Fibroblast of mammary gland (primary cell): Measurements from ENCODE around the gene TEX26.
A peak's percentile ranks its signal among the peaks of the same experiment; 100 is the strongest.

Experiments used
- DNase-seq: peaks from one replicate; pipeline ENCODE4 v3.0.0-alpha.2; 2010; ENCODE audit warnings: low read depth
- H3K4me3 ChIP-seq: 2 replicates; pipeline ENCODE4 v1.5.1; 2011; ENCODE audit warnings: low read depth, mild to moderate bottlenecking, low read length, moderate library complexity; ENCODE audit not compliant: control insufficient read depth
- TF ChIP-seq, protein P1 (sequence below): conservative IDR thresholded peaks from 2 replicates; pipeline ENCODE4 v1.5.1; 2011; ENCODE audit warnings: low read depth, low read length, inconsistent platforms; ENCODE audit not compliant: control insufficient read depth, insufficient read depth

TEX26 gene

DNA sequence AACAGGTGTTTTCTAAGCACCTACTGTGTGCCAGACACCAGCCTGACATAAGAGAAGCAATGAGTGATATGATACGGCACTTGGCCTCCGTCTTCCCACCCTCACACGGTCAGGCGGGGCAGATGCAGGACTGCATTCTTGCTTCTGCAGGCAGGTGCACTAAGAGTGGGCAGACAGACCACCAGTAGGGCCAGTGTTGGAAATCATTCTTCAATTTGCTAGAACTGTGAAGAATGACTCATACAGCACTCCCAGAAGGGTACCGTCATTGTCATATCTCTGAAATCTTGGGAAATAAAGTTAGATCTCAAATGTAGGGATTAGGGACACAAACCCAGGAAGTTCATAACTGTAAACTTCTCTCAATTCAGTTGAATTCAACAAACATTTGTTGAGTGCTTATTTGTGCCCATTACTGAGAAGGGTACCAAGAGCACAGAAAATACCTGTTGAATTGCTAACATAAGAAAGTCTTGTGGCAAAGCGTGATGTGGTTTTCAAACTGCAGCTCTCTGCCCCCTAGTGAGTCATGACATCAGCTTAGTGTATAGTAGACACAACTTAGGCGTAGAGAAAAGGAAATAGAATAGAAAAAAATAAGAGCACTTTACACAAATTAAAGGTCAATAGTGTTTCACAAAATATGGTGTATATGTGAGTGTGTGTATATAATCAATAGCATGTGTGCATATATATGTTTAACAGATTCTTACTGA, 76.1 kb downstream of the TEX26 start:
- no peak overlapping the region for H3K4me3 ChIP-seq
- DNase-seq, result peak; percentile 18
- TF ChIP-seq, protein P1, sequence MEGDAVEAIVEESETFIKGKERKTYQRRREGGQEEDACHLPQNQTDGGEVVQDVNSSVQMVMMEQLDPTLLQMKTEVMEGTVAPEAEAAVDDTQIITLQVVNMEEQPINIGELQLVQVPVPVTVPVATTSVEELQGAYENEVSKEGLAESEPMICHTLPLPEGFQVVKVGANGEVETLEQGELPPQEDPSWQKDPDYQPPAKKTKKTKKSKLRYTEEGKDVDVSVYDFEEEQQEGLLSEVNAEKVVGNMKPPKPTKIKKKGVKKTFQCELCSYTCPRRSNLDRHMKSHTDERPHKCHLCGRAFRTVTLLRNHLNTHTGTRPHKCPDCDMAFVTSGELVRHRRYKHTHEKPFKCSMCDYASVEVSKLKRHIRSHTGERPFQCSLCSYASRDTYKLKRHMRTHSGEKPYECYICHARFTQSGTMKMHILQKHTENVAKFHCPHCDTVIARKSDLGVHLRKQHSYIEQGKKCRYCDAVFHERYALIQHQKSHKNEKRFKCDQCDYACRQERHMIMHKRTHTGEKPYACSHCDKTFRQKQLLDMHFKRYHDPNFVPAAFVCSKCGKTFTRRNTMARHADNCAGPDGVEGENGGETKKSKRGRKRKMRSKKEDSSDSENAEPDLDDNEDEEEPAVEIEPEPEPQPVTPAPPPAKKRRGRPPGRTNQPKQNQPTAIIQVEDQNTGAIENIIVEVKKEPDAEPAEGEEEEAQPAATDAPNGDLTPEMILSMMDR, result no peak

DNA sequence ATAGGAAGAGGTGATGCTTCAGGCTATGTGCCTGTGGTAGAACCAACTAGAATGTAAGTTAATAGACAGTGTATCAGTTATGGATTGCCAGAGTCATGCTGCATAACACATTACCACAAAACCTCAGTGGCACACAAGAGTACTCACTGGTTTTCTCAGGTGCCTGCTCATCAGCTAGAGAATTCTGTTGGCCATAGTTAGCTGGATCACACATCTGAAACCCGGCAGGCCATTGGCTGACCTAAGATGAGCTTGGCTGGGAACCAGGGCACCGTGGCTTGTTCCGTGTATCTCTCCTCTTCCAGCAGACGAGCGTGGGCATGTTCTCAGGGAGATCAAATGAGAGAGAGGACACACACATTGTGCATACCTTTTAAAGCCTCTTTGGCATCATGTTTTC, 76.7 kb downstream of the TEX26 start:
- peak; percentile 34 for DNase-seq
- TF ChIP-seq, protein P1, result no peak
- no peak overlapping the region for H3K4me3 ChIP-seq

DNA sequence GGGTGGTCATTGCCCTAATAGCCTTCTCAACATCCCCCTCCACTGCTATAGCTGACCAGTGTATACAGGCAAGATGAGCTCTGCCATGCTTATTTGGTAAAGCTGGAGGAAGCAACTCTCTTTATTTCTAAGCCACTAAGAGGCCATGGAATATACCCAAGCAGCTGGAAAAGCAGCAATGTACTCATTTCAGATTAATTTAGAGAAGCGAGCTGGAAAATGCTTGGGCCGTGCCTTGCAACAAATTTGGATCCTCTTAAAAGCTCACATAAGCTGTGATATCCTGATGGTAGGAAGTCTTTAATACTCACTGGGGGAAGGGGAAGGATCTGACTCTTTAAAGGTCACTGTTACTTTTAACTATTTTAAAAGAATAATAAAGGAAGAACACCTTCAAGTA, 77.8 kb downstream of the TEX26 start:
- no peak for DNase-seq
- no peak overlapping the region for H3K4me3 ChIP-seq
- TF ChIP-seq, protein P1, result no peak

DNA sequence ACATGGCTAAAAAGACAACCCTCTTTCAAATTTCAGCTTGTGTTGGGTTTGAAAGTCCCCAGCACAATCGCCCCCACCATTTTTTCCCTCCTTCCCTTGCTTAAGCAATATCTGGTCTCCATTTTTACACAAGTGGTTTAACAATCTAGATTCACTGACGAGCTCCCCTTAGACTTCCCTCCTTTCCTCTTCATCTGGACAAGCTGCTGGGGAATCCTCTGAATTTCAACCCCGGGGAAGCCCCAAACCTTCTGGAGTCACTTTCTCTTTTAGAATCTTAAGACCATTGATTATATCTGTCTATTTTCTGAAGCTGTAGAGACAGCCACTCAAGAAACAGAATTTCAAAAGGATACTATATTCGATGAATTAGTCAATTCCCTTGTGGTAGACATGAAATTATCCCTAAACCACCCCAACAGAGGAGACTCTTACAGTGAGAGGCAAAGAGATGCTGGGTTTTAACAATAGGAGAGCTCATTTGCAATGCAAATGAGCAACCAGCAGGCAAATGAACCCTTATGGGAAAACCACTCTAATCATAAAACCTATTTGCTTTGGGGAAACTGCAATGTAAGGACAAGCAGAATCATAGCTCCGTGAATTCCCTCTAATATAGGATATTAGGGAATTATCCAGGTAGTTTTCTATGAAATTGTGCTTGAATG, 78.9 kb downstream of the TEX26 start:
- DNase-seq, result no peak
- no peak overlapping the region for H3K4me3 ChIP-seq
- TF ChIP-seq, protein P1, result no peak

DNA sequence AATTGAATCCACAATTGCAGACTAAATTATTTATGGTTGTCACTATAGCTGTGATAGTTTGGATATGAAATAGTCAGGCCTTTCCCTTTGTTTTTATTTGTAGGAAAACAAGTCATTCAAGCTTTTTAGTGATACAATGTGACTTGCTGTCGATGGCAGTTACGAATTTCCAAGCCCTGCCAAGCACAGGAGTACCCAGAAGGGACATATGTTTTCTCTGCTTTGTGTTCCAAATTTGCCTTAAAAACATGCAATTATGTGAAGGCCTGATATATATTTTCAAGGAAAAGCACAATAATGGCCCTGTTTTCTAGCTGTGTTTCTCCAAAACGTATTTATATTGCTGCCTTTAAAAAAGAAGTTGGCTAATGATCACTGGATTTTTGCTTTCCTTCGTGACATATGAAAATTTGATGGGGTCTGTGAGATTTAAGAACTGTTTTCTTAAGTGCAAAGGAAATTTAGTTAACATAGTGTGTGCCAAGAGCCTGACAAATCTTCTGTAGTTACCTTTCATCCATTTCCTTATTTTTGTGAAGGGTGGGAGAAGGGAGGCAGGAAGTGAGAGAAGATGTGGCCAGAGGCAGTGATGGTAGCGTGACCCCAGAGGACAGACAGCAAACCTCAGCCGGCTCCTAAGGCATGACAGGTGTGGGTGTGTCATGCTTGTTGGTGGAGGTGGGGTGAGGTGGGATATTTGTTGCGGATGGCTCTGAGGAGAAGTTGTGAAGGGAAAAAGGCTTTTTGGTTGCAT, 79.6 kb downstream of the TEX26 start:
- no peak for DNase-seq
- H3K4me3 ChIP-seq, result no peak overlapping the region
- TF ChIP-seq, protein P1, result no peak

DNA sequence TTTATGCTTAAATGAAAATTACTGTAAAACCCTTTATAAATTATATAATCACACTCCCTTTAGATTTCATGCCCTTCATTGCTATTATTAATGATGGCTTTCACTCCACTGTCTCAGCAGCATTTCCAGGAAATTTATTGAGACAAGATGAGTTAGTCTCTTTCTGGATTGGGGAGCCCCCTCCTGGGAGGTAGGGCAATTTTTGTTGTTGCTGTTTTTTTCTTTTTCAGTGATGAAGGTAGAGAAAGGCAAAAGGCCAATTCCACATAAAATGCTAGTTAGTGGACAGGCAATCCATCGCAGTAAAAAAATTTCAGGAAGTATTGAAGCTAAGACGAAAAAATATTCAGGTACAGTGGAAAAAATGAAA, 80.2 kb downstream of the TEX26 start:
- H3K4me3 ChIP-seq, result no peak overlapping the region
- TF ChIP-seq, protein P1, result peak; percentile 61
- peak; percentile 47 for DNase-seq
